Measurements from ENCODE around the gene RRBP1.

DNA sequence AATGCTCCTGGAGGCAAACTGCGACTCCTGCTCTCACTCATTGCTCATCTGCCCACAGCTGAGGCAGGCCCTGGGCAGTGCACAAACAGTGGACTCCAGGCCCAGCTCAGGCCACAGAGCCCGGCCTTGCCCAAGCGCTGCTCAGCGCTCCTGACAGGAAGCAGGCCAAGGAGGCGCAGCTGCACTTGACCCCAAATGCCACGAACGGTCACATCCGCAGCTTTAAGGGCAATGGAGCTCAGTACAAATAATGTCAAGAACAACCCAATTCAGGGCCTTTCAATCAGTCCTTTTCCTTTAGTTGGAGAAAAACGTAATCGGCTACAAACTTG, 33.8 kb downstream of the RRBP1 start:
- TF ChIP-seq, protein P1, sequence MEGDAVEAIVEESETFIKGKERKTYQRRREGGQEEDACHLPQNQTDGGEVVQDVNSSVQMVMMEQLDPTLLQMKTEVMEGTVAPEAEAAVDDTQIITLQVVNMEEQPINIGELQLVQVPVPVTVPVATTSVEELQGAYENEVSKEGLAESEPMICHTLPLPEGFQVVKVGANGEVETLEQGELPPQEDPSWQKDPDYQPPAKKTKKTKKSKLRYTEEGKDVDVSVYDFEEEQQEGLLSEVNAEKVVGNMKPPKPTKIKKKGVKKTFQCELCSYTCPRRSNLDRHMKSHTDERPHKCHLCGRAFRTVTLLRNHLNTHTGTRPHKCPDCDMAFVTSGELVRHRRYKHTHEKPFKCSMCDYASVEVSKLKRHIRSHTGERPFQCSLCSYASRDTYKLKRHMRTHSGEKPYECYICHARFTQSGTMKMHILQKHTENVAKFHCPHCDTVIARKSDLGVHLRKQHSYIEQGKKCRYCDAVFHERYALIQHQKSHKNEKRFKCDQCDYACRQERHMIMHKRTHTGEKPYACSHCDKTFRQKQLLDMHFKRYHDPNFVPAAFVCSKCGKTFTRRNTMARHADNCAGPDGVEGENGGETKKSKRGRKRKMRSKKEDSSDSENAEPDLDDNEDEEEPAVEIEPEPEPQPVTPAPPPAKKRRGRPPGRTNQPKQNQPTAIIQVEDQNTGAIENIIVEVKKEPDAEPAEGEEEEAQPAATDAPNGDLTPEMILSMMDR (conservative IDR thresholded peaks at IDR 0.05; ENCODE audit: low read length), result no peak
- TF ChIP-seq EZH2phosphoT487 (IDR thresholded peaks at IDR 0.05; ENCODE audit: borderline replicate concordance), result no peak
